NCI-H1092 treated with DMSO at 0.1 percent for 48 hours (cell line): Measurements from ENCODE around the gene B3GAT1.

Experiments
- DNase-seq: peaks from one replicate; lab custom pipeline; 2025; lab: John Stamatoyannopoulos, UW

B3GAT1 gene

DNA sequence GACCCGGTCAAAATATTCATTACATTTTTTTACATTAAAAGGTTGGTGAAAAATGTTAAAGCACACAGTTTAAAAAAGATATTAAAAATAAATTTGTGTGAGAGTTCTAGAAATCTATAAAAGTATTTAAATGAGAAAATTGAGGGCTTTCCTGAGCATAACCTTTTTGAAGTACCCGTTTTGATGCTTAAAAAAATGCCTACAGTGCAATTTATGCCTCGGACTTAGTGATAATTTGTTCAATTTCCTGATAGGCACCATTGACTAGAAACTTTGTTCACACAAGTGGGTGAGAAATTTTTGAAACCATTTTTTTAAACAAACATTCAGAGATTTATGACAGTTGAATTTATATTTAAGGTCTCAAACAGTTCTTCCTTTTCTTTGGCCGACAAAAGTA lies 29.7 kb upstream of the B3GAT1 start:
- DNase-seq: no peak

DNA sequence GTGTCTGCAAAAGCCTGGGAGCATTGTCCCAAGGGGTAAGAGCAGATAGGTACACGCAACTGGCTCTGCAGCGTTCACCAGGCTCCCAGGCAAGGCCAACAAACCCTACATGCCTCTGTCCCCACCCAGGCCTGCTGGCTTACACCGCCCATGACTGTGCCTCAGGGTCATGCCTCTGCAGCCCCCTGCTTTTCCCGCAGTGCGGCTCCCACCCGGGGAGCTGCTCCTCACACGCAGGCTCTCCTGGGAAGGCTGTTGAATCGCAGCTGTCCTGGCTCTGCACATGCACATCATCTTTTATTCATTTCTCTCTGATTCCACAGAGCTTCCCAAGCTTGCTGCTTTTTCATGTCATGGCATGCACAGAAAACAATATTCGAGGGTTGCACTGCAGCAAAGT lies 29.2 kb upstream of the B3GAT1 start:
- DNase-seq: no peak

DNA sequence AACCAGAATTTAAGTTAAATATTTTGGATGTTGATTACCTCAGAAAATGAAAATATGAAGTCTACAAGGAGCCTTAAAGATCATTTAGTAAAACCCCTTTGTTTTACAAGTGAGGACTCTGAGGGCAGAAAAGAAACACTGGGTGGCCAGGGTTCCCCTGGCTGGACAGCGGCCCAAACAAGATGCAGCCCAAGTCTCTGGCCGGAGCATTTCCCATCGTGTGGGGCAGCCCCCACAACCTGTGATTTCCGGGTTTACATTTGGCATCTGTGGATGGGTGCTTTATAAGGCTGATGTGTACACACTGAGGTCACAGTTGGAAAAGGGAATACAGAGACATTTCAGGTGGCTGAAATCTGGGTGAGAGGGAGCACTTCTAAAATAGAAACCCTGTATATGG lies 28.8 kb upstream of the B3GAT1 start:
- DNase-seq: no peak

DNA sequence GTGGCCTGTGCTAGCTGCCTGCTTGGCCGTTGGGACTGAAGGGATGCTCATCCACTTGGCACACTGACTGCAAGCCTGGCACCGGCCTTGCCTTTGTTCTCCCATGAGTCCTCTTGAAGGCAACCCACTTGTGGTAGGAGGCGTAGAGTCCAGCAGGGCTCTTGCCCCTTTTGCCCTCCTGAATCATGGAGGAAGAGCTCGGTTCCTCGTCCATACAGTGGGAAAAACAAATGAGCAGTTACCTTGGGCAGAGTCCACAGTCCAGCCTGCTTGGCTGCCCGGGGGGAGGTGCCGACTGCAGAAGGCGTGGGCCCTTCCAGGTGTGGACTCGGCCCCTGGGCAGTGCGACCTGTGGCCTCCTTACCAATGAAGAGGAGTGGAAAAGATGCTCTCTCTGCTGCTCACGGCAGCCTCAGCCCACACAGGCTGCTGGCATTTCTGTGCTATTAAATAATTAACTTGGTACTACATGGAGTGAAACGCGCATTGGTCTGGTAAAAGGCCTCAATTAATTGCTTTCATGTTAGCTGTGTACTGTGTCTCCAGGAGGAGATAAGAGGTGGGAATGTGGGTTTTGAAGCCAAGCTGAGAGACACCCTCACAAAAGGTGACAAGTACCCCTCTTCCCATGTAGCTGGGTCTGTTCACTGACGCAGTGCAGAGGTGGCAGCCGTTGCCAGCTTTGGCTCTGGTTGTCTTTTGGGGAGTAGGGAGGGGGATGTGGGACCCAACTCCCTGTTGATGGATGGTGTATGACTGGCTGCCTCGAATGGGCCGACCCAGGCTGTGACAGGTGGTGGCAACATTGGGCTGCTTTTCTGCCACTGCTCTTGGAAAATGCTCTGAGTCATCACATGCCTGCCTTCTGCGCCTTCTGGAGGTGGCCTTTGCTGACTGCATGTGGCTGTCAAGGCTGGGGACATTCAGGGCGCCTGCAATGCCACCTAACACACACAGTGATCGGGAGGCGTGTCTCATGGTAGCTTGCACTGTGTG lies 26.8 kb upstream of the B3GAT1 start:
- no peak for DNase-seq

DNA sequence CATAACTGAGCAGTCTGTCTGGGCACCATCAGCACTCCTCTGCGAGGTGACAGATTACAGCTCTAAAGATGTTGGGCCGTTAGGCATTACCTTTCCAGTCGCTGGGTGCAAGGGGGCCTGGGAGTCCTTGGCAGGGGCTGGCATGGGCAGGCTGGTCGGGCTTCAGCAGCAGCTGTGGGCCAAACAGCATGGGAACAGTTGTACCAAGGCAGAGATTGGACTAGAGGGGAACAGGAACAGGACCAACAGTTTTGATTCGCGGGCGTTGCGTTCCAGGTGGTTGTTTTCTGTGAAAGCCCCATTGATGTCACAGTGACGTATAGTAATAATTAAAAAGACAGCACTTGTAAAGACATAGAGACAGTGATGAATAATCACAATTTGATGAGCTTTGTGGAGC lies 25.8 kb upstream of the B3GAT1 start:
- no peak for DNase-seq

DNA sequence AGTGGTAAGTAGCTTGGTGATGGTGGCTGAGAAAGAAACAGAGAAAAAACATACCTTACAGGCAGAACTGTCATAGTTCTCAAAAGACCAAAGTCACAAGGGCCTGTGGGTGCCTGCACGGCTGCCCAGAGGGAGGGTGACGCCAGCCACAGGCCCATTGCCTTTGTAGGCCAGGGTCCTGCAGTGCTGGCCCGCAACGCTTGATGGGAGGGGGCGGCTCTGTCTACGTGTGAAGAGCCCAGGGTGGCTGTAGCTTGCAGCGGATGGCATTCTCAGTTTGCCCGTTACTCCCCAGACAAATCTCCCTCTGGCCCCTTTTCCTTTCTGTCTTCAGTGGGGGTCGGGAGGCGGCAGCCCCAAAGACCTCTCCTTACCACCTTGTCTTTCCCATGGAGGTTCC lies 24.7 kb upstream of the B3GAT1 start:
- no peak for DNase-seq

DNA sequence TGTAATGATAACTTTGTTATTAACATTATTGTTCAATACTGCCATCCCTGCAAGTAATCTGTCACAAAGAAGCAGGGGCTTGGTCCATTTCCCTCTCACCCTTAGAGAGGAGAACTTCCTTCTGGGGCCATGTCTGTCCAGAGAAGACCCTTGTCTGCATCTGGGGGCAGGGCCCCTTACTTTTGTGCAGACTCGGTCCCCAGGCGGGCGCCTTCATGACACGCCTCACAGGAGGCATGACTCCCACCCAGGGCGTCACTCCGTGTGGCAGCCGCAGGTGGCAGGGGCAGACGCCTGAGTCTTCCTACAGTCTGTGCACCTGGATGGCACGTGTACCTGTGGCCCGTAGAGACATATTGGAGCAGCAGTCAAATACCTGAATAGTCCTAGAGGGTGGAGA lies 21.8 kb upstream of the B3GAT1 start:
- no peak for DNase-seq

DNA sequence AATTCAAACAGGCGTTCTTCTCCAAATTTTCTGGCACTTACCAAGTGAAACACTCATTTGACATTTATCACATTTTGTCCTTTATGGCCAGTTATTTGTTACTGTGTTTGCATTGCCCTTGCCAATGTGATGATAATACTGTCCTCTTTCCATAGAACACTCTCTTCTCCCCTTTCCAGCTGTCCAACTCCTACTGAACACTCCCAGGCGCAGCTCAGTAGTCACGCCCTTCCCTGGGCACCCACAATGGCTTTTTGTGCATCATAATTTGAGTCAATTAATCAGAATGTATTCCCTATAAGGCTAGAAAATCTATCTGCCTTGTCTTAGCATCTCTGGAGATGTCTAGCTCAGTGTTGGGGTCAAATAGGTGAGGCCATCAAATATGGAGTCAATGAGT lies 21.2 kb upstream of the B3GAT1 start:
- no peak for DNase-seq

DNA sequence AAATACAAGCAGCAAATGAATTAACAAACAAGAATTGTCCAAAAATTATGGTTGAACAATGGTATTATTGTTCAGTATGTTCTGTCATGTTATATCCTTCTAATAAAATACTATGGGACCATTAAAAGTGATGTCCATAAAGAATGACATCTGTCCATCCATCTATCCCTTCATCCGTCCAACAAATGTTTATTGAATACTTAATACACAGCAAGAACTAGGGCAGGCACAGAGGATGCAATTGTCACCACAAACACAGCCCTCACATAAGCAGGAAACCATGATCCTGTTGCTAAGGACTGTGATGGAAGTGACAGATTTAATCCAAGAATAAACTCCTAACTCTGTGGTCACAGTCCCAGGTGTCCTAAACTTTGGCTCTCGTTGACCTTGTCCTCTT lies 20.7 kb upstream of the B3GAT1 start:
- DNase-seq: no peak

DNA sequence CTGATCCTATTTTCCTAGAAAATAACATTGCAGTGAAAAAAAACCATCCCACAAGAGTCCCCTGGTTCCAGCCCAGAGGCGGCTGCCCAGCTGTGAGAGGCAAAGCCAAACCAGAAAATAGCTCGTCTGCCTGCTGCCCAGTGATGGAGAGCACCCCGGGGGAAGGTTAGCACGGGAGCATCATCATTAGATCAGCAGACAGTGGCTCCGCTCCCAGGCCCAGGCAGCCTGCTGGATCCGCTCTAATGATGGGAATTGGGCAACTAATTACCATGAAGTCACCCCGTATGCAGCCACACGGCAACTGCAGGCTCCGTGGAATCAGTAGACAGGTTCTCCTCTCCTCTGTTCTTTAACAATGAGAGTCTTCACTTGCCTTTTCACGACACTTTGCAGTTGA lies 17.1 kb upstream of the B3GAT1 start:
- DNase-seq: no peak

DNA sequence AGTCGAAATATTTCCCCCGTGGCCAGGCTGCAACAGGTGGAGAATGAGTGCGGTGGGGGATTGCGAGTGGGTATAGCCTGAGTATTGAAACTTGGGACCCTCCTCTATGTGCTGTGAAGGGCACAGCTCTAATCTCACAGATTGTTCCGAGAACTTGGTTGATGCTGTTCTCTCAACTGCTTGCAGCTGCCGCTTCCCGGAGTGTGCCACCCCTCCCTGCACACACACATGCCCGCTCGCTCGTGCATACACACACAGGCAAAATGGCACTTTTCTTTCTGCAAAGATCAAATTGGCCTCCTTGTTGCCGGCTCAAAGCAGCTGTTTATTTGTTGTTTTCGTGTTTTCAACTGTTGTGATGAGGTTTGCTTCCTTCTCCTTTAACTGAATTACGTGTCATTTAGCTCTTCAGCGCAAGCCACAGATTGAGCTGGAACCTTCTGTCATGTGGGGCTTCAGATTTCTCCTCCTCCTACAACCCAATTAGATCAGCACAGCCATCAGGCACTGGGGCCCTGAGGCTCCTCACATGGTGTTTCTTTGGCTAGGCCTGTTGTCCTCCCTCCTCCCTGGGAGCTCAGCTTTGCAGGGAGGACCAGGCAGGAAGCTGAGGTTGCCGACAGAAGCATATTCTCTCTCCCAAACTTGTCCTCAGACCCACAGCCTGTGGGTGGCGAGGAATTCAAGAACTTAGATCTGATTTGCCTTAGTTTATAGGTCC lies 13.9 kb upstream of the B3GAT1 start:
- no peak for DNase-seq

DNA sequence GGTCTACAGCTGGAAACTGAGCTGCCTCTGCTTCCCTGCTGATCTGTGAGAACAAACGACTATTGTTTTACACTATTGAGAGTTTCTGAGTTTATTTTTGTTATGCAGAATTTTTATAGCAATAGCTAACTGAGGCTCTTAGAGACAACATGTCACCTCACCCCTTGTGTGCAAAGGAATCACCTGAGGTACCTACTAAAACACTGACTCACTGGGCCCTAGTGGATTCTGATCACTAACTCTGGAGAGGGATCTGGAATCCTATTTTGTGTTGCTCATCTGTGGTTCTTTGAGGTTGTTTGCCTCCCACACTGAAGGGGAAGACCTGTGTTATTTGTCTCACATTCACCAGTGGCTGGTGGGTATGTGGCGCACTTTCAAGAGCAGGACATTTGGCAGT lies 13.4 kb upstream of the B3GAT1 start:
- DNase-seq: no peak

DNA sequence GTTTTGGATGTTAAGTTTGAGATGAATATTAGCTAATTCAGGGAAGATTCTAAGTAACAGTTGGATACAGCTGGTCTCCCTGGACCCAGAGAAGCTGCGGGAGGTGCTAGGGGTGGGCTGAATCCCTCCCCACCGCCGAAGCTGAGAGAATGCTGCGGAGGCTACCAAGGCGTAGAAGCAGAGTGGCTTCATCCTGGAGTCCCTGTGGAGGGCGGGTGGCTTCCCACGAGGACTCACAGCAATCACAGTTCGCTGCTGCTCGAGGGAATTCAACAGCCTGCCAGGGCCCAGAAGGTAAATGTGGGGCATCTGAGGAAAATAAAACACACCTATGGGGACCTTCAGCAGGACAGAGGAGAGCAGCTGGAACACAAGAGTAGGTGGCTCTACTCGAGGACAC lies 11.1 kb upstream of the B3GAT1 start:
- no peak for DNase-seq

DNA sequence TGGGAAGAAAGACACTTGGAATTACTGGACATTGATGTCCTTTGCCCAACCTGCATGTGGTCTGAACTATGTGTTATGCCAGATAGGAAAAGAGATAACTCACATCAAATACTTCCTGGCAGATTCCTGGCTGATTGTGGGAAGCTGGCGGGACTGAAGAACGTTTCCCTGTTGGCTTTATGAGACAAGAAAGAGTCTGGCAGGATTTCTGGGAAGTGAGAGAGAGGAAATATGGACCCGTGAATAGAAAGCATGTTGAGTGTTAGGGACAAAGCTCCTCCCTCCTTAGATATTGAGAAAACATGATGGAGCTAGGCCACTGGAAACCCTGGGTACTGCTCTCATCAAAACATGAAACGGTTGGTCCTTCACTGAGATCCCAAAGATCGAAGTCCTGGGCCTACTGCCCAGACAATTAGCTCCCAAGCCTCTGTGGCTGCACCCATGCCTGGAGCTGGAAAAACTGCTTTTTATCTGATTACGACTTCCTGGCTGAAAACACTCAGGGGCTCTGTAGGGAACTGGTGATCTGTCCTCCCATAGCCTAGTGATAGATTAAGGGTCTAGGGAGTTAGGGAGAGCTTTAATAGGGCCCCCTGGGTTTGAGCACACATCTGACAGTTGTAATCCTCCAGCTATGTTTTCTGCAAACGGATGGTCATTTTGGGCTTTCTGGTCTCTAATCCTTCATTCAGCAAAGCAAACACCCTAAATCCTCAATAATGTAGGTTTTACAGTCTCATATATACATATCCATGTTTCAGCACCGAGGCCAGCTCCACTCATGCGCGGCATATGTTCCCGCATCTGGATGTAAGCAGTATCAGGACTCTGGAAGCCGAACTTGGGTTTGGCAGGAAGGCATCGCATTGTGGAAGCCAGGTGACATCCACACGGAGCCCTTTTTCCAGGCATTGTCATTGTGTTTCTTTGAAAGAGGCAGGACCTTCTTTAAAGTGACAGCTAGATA lies 6.1 kb upstream of the B3GAT1 start:
- DNase-seq: peak; percentile 40

DNA sequence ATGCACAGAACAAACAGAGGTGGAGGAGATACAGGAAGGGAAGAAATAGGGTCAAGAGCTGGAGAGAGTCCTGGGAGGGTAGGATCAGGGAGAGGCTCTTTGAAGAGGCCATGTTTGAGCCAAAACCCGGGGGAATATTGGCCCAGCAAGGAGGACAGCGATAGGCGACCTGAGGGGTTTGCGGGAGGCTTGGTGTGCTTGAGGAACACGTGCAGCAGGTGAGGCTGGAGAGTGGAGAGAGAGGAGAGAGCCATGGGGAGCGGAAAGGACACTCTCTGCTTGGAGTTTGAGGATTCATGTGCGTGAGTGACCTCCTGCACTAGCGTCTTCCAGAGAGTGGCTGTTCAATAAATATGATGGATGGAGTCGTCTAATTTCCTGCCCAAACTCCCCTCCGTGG lies 4.7 kb upstream of the B3GAT1 start:
- DNase-seq: no peak

DNA sequence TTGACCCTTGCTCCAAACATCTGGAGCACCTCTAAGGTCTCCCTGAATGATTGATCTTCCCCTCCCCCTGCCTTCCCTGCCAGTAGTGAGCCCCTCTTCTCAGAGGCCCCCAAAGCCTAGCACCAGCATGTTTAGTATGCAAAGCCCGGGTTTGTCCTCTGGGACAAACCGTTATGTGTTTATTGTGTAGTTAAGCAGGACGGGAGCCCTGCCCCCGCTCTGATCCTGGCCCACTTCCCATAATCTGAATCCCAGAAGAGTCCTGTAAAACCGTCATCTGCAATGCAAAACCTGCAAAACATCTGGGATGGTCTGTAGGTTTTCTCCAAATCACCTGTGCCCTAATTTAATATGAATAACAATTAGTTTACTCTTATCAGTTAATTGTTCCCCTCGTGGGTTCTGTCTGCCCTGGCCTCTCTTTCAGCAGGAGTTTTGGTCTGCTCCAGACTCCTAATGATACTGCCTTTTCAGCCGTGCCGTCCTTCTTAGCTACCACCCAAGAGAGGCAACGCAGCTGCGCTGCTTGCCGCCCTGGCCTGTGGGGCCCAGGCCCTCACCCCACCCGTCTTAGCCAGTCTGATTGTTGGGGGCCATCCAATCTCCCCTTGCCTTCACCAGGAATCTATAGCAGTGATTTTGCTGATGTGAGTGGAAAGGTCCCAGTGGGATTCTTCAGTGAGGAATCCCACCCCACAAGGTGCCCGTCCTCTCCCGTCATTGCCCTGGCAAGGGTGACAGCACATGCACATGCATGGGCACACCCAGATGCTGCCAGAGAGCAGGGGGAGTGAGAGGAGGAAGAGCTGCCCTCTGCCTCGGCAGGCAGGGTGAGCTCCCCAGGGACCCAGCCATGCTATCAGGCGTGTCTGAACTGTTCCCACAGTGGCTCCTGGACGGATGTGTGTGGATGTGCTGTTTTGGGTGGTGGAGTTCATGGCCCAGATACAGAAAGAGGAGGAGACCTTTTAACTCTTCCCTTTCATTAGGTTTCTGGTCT lies 3.0 kb upstream of the B3GAT1 start:
- peak; percentile 13 for DNase-seq

DNA sequence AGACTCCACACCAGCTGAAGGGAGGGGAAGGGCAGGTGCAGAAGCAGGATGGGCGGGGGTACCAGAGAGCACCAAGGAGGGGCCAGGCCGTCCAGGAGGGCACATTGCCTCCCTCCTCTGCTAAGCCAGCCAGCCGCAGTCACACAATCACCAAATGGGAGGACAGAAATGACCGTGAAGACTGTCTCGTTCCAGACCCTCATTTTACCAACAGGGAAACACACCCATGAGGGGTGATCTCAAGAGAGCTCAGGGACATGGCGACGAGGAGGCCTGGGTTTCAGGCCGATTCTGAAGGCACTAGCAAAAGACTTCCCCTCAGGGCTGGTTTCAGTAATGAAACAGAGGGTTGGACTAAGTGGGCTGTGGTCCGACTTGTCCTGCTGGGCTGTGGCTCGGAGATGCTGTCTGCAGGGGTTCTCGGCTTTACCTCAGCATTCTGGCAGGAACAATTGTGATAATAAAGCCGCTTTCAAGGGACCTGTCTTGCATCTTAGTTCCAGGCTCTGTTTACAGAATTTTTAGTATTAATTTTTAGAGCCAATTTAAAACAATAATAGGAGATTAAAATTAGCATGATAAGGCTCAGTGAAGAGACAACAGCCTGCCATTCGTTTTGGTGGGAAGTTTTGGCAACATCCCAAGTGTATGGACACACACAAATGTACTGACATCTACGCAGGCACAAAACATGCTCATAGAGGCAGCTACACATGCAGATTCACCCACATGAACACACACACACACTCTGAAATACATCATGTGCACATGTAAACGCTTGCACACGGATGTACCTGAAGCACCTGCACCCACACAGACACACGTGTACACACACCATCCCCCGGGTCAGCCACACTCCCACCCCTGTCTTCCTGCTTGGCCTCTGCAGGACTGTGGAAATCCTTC lies 2.0 kb upstream of the B3GAT1 start:
- DNase-seq: no peak

DNA sequence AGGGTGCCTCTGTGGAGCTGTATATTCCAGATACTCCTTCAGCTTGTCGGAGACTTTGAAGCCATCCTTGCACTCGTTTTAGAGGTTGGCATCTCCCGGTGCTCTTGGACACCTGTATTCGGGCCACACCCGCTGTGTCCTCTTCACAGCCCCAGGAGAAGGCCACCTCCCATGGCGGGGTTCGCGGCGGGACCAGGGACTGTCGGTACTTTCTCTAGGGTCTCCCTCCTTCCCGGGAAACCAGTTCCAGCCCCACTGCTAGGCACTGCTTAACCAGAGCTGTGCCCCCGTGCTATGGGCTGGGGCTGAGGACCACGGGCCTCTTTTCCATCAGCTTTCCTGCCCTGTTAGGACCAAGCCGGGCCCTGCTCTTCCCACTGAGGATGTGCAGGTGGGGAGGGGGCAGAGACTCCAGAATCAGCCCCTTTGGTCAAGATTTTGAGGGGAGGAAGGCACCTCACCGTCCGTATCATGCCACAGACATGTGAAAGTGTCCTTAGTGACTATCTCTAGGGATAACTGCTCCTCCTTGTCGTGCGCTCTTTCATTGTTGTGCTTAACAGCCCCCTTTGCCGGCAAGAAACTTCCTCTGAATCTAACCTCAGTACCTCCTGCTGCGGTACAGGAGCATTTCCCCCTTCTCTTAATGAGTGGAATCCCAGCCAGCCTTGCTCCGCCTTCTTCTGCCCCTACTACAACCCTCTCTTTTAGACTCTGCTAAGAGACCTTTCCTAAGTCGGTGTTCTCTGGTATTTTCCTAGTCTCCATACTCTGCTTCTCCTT lies 1.2 kb upstream of the B3GAT1 start:
- DNase-seq: no peak

DNA sequence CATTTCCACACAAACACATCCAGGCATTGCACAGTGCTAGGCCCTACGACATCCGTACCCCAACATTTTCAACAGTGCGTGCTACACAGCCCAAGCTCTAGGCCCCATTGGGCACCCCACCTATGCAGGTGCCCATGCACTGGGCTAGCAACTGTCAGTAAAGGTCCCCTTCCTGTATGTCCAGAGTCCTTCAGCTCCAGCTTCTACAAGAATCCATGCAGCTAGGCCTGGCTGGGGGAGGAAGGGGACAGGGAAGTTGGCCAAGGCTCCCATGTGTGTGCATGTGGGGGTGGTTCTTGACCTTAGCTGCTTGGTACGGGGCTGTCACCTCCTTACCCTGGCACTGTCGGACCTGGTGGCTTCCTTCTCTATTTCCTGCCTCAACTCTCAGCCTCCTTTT lies 1.3 kb downstream of the B3GAT1 start:
- no peak for DNase-seq
